Superior temporal gyrus (tissue), 1 donor: ENCODE results near the gene UBALD2.
"Not testable (repeated sequence)": the region's sequence is repeated elsewhere in the genome, so short reads cannot be mapped to it uniquely, and the experiment has no call there.

Source experiments
- DNase-seq: peaks from one replicate; pipeline ENCODE4 v3.0.0-alpha.2; 2016; ENCODE audit errors: extremely low spot score

The UBALD2 gene

DNA sequence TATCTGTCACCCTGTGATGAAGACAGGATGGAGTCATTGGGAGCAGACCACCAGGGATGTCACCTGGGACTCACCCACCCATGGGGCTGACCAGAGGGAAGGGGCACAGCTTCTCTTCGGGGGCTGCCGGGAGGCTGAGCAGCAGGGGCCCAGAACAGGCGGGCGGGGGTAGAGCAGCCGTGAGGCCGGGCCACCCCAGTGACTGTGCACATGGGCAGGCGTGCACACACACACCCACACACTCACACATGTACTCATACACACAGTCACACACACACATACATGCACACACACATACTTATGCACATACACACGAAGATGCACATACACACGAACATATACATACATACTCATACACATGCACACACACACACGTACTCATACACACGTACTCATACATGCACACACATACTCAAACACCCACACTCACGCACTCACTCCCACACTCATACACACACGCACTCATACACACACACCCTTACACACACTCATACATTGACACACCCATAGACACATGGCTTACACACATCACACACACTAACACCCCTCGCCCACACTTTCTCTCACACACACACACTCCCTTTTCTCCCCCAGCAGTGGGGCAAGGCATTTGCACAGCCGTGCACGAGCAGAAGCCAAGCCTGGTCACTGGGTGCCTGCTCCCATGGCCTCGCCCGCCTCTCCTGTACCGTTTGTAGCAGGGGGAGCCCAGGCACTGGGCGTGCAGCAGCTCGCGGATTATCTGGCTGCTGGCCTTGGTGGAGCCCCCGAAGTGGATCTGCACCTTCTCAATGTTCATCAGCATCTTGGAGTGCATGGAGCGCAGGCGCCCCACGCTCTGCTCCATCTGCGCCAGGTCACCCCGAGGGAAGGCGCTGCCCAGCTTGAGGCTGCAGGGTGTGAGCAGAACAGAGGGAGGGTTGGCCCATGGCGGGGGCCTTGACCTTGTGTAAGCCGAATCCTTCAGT is 12.4 kb downstream of the UBALD2 start:
- DNase-seq = no peak

GRCh38 chr17:76278268-76278908 is 13.2 kb downstream of the UBALD2 start:
- DNase-seq = no peak

DNA sequence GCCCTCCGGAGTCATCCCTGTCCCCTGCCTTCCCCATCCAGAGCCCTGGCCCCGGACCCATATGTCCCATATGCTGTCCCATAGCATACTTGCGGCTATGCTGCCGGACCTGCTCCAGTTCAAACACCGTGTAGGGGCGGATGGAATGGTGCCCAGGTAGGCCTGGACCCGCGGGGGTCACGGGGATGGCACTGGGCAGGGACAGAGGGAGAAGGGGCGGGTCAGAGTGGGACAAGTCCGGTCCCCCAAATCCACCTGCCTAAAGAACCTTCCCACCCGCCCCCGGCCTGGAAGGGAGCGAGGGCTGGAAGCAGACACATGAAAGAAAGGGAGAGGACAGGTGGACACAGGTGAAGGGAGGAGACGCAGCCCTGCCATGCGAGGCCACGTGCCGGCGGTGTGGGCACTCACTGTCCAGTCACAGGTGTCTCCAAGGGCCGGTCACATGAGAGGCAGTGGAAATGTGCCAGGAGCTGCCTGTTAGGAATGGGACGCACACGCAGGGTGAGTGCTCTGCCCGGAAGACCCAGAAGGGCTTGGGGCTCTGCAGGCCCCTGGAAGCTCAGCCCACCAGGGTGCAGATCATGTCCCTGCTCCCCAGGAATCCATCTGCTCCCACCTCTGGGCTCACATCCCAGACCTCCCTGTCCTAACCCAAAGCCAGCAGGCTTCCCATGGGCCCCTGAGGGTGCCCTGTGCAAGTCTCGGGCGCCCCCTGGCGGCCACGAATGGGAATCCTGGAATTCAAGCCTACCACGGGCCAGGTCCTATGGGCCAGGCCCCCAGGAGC is 14.0 kb downstream of the UBALD2 start:
- DNase-seq = peak; percentile 91

- DNase-seq = no peak
These were observed 14.7 kb downstream of the UBALD2 start for GRCh38 chr17:76279742-76280287.

GRCh38 chr17:76280650-76281049 is 15.5 kb downstream of the UBALD2 start:
- no peak for DNase-seq

DNA sequence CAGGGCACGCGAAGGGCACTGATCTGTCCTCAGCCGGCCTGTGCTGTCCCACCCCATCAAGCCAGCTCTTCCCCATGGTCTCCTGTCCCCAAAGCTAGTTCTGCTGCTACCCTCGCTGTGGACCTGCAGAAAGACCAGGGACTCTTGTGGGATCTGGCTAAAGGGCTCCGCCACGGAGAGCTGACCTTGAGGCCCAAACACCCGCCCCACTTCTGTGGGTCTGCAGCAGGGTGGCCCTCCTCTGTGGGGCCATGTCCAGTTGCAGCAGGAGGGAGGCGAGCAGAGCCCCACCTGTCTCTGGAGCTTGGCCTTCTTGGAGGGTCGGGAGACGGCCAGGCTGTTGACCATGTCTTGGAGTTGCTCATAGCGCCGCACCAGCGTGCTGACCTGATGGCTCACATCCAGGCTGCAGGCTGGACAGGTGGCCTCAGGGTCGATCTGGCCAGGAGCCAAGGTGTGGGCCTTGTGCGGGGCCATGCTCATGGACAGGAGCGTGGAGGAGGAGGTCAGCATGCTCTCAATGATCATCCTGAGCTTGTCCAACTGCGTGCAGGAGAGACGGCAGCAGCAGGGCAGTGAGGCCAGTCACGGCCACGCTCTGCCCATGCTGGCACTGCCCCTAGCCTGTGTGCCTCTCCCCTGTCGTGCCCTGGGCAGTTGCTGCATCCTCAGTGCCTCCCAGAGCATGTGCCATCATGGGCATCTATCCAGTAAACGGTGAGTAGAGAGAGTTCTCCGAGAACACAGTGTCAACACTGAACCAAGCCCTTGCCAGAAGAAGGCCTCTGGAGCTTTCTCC is 16.6 kb downstream of the UBALD2 start:
- DNase-seq = no peak

GRCh38 chr17:76292567-76292966 is 27.4 kb downstream of the UBALD2 start:
- DNase-seq = no peak

- no peak for DNase-seq
These were observed 28.0 kb downstream of the UBALD2 start for GRCh38 chr17:76293106-76293505.

GRCh38 chr17:76296186-76296585 is 31.0 kb downstream of the UBALD2 start:
- DNase-seq = no peak

DNA sequence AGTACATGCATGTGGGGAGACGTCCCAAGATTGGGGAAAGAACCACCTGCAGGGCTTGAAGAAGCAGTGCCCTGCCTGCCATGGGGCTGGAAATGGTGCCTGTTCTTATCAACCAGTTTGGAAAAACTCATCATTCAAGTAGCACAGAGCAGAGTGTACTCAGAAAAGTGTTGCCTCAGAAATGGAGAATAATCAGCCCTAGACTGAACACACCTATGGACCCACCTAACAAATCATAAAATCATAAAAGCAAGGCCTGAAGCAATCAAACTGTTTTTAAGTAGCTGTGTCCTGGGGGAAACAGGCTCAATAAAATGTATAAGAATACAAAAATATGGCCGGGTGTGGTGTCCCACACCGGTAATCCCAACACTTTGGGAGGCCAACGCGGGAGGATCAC is 31.7 kb downstream of the UBALD2 start:
- DNase-seq = no peak

DNA sequence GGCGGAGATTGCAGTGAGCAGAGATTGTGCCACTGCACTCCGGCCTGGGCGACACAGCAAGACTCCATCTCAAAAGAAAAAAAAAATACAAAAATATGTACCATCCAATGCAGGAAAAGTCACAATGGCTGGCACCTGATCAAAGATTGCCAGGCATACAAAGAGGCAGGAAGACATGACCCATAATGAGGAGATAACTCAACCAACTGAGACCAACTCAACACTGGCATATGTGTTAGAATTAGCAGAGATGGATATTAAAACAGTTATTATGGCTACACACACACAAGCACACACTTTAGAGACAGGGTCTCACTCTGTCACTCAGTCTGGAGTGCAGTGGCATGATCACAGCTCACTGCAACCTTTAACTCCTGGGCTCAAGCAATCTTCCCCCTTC is 32.3 kb downstream of the UBALD2 start:
- DNase-seq = no peak

- DNase-seq = no peak
These were observed 39.3 kb downstream of the UBALD2 start for GRCh38 chr17:76304226-76305134.

GRCh38 chr17:76305135-76305454 is 39.9 kb downstream of the UBALD2 start:
- DNase-seq = not testable (repeated sequence)

DNA sequence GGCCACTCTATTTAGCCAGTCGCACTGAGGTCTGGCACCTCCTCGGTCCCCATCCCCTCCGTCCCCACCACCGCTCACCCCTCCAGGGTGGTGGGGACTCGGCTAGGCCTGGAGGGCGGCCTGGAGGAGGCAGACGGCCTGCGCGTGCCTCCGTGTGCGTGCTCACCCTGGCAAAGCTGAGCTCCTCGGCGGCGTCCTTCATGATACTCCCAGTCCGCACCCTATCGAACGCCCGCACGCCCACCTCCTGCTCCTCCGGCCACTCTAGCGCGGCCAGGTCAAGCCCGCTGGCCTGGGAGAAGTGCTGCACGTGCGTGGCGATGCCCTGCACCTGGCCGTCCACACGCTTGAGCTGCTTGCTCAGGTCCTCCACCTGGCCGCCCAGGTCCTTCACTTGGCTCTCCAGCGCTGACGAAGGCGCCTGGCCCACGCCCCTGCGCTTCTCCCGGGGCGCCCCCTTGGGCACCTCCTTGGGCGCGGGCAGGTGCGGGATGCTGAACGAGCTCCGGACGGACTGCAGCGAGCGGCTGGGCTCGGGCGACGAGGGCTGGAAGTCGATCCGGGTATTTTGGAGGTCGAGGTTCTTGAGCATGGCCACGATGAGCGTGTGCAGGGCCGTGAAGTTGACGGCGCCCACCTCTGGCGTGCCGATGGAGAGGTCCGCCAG is 42.3 kb downstream of the UBALD2 start:
- DNase-seq = no peak

- no peak for DNase-seq
These were observed 42.8 kb downstream of the UBALD2 start, which contains the start of gene QRICH2 for GRCh38 chr17:76307966-76308338. Gene QRICH2 (minus strand): TSS chr17:76308276. CDS start chr17:76307998, 278 bp downstream.

- DNase-seq = no peak
These were observed 44.3 kb downstream of the UBALD2 start for GRCh38 chr17:76309461-76309860.

DNA sequence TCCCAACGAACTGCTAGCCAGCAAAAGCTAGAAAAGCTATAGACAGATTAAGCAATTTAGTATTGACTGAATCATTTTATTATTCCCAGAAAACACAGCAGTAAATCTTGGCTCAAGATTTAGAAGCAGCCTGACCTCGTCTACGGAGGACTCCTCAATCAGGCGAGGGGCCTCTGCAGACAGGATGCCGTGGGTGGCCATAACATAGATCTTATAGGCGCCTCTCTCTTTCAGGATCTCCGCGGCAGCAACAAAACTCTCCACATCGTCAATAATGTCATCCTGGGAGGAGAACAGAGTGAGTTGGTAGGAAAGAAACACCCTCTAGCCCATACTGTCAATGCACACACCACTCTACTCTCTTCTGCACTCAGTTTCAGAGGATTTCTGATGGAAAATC is 47.6 kb downstream of the UBALD2 start:
- no peak for DNase-seq

GRCh38 chr17:76314392-76315227 is 49.5 kb downstream of the UBALD2 start:
- no peak for DNase-seq

- DNase-seq = no peak
These were observed 52.4 kb downstream of the UBALD2 start for GRCh38 chr17:76317535-76317934.
